Mesenchymal stem cell (in vitro differentiated cells and primary cell): ENCODE data around the gene KIF26B.

Experiments
- DNase-seq: peaks from one replicate; pipeline ENCODE4 v3.0.0-alpha.2; 2013
- H2AFZ ChIP-seq: one replicate; pipeline ENCODE4 v1.6.1; 2013; ENCODE audit warnings: low read depth, mild to moderate bottlenecking, control low read depth, inconsistent platforms, low read length, moderate library complexity
- H2AK5ac ChIP-seq: 2 replicates; pipeline ENCODE4 v1.6.1; 2013; ENCODE audit warnings: low read length, moderate library complexity, mild to moderate bottlenecking, inconsistent platforms; ENCODE audit not compliant: severe bottlenecking
- H2BK120ac ChIP-seq: one replicate; pipeline ENCODE4 v1.6.1; 2013; ENCODE audit warnings: low read depth, mild to moderate bottlenecking, inconsistent platforms, low read length, moderate library complexity
- H2BK12ac ChIP-seq, 2 experiments: one replicate each; pipeline ENCODE4 v1.6.1; 2013; ENCODE audit warnings: inconsistent platforms in 2 of 2, low read length in 2 of 2, mild to moderate bottlenecking in 2 of 2, moderate library complexity in 2 of 2, control low read depth in 1 of 2
- H2BK15ac ChIP-seq: one replicate; pipeline ENCODE4 v1.6.1; 2013; ENCODE audit warnings: mild to moderate bottlenecking, low read depth, inconsistent platforms; ENCODE audit not compliant: poor library complexity, severe bottlenecking
- H2BK5ac ChIP-seq: 2 replicates; pipeline ENCODE4 v1.6.1; 2013; ENCODE audit warnings: low read depth, mild to moderate bottlenecking, low read length, control low read depth, inconsistent platforms; ENCODE audit not compliant: poor library complexity, severe bottlenecking
- H3K14ac ChIP-seq, 2 experiments: one replicate each; pipeline ENCODE4 v1.6.1; 2013; ENCODE audit warnings: inconsistent platforms in 2 of 2, low read length in 2 of 2, control low read depth in 1 of 2, mild to moderate bottlenecking in 1 of 2, moderate library complexity in 1 of 2
- H3K18ac ChIP-seq, 2 experiments: one replicate each; pipeline ENCODE4 v1.6.1; 2013; ENCODE audit warnings: inconsistent platforms in 2 of 2, low read length in 2 of 2, control low read depth in 1 of 2, low read depth in 1 of 2, mild to moderate bottlenecking in 1 of 2
- H3K23ac ChIP-seq, 2 experiments: one replicate each; pipeline ENCODE4 v1.6.1; 2013; ENCODE audit warnings: inconsistent platforms in 2 of 2, low read length in 2 of 2, mild to moderate bottlenecking in 2 of 2, moderate library complexity in 2 of 2, control low read depth in 1 of 2
- H3K27ac ChIP-seq: 2 replicates; pipeline ENCODE4 v1.5.1; 2013; ENCODE audit warnings: mild to moderate bottlenecking, moderate library complexity, low read length, control low read depth, inconsistent platforms; ENCODE audit not compliant: poor library complexity, severe bottlenecking
- H3K27me3 ChIP-seq, 2 experiments: 2 replicates each; pipeline versions ENCODE4 v1.6.1 to v1.7.0; 2013; ENCODE audit warnings: low read length in 2 of 2, mild to moderate bottlenecking in 2 of 2, moderate library complexity in 2 of 2, control low read depth in 1 of 2, inconsistent platforms in 1 of 2; ENCODE audit not compliant: control insufficient read depth in 1 of 2, insufficient read depth in 1 of 2
- H3K36me3 ChIP-seq, 2 experiments: 2 replicates each; pipeline versions ENCODE4 v1.6.1 to v1.7.0; 2013; ENCODE audit warnings: low read length in 2 of 2, control low read depth in 1 of 2, inconsistent platforms in 1 of 2, low read depth in 1 of 2, mild to moderate bottlenecking in 1 of 2; ENCODE audit not compliant: insufficient read depth in 2 of 2, control insufficient read depth in 1 of 2
- H3K4ac ChIP-seq, 2 experiments: one replicate each; pipeline ENCODE4 v1.6.1; 2013; ENCODE audit warnings: inconsistent platforms in 2 of 2, low read length in 2 of 2, mild to moderate bottlenecking in 2 of 2, moderate library complexity in 2 of 2, control low read depth in 1 of 2, low read depth in 1 of 2
- H3K4me1 ChIP-seq: 2 replicates; pipeline ENCODE4 v1.6.1; 2013; ENCODE audit warnings: low read depth, low read length, control low read depth; ENCODE audit not compliant: control insufficient read depth, insufficient read depth
- H3K4me2 ChIP-seq: 2 replicates; pipeline ENCODE4 v1.6.1; 2013; ENCODE audit warnings: low read length, mild to moderate bottlenecking, inconsistent platforms; ENCODE audit not compliant: poor library complexity, severe bottlenecking
- H3K4me3 ChIP-seq, 2 experiments: 2 replicates each; pipeline versions ENCODE4 v1.5.1 to v1.7.0; 2013; ENCODE audit warnings: low read length in 2 of 2, mild to moderate bottlenecking in 2 of 2, control low read depth in 1 of 2, low read depth in 1 of 2; ENCODE audit not compliant: insufficient read depth in 1 of 2
- H3K79me1 ChIP-seq: replicated peaks from 2 replicates; pipeline ENCODE4 v1.6.1; 2013; ENCODE audit warnings: mild to moderate bottlenecking, control low read depth, low read length, inconsistent platforms; ENCODE audit not compliant: poor library complexity, severe bottlenecking
- H3K9ac ChIP-seq: 2 replicates; pipeline ENCODE4 v1.7.0; 2013; ENCODE audit warnings: mild to moderate bottlenecking, low read length, moderate library complexity
- H3K9me3 ChIP-seq: 2 replicates; pipeline ENCODE4 v1.7.0; 2013; ENCODE audit warnings: mild to moderate bottlenecking, low read length; ENCODE audit not compliant: control insufficient read depth
- H4K8ac ChIP-seq: one replicate; pipeline ENCODE4 v1.6.1; 2013; ENCODE audit warnings: inconsistent platforms, mild to moderate bottlenecking, low read length, moderate library complexity
- H4K91ac ChIP-seq: one replicate; pipeline ENCODE4 v1.6.1; 2013; ENCODE audit warnings: mild to moderate bottlenecking, low read length, inconsistent platforms
- WGBS: methylation state at CpG from one replicate; pipeline ENCODE4 v1.1.7; 2013; ENCODE audit warnings: mixed read lengths; 5-methylcytosine and 5-hydroxymethylcytosine counted together

KIF26B gene

DNA sequence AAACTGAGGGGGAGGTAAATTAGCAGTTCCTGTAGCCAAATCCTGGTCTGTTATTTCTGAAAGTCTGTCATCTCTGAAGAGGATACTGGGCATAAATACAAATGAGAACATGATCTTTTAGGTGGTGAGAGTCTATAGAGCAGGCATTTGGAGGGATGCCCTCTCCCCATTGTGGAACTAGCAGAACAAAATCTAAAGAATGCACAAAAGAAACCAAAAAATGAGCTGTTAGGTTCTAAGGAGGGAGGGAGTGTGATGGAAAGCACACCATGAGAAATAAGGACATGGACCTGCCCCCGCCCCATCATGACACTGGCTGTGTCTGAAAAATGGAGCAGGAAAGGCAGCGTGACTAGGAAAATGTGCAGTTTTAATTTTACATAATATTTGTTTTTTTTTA, 262.0 kb downstream of the KIF26B start:
- Histone ChIP-seq H3K18ac (no peak overlapping the region), H2AFZ (no peak overlapping the region), H3K23ac (no peak overlapping the region), H3K36me3 (no peaks in the 10 kb centered on the region), H2BK15ac (no peak overlapping the region), H4K8ac (no peak overlapping the region), H4K91ac (no peak overlapping the region), H3K27me3 (peaks cover 11 to 18% of the 10 kb centered on the region in 2 experiments), H3K27ac (no peak overlapping the region), H2AK5ac (no peak overlapping the region), H2BK5ac (no peak overlapping the region), H2BK12ac (no peak overlapping the region), H3K14ac (no peak overlapping the region), H3K79me1 (no peaks in the 10 kb centered on the region), H3K4me1 (peaks cover under 1% of the 10 kb centered on the region), H3K4me2 (no peak overlapping the region), H3K4me3 (no peak overlapping the region), H3K9me3 (no peaks in the 10 kb centered on the region), H2BK120ac (no peak overlapping the region), H3K9ac (no peak overlapping the region), H3K4ac (no peak overlapping the region)
- WGBS, result 100% methylated on average over 1 of the region's 2 CpGs
- DNase-seq, result no peak

DNA sequence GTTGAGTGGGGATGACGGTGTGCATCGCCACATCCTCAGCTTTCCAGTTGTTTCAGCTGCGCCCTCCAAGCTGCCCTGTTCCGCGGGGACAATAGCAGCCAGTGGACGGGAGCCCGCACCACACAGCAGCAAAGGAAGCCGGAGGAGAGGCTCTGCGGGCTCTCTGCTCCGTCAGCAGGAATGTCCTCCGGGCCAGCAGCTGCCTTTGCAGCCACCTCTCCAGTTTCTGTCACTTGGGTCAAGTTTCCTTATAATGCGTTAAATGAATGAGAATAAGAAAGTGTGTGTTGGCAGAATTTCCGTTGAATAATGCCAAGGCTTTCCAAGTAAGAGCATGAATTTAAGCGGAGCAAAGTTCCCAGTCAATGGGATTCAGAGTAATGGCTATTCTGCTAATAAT, 263.3 kb downstream of the KIF26B start:
- Histone ChIP-seq H3K9ac (no peak overlapping the region), H2AFZ (no peak overlapping the region), H3K9me3 (no peaks in the 10 kb centered on the region), H3K18ac (no peak overlapping the region), H3K4me1 (no peaks in the 10 kb centered on the region), H2BK120ac (peak overlapping the region; percentile 27), H3K4me2 (no peak overlapping the region), H3K36me3 (no peaks in the 10 kb centered on the region), H3K79me1 (no peaks in the 10 kb centered on the region), H2BK5ac (no peak overlapping the region), H4K8ac (no peak overlapping the region), H4K91ac (no peak overlapping the region), H3K27ac (no peak overlapping the region), H3K23ac (no peak overlapping the region), H2BK12ac (no peak overlapping the region), H2BK15ac (no peak overlapping the region), H3K4me3 (no peak overlapping the region), H3K14ac (no peak overlapping the region), H3K4ac (peak overlapping the region in 1 of 2 experiments; percentile 24), H3K27me3 (peaks cover 11 to 18% of the 10 kb centered on the region in 2 experiments), H2AK5ac (no peak overlapping the region)
- DNase-seq, result no peak
- WGBS, result 89% methylated on average over 14 of the region's 14 CpGs

DNA sequence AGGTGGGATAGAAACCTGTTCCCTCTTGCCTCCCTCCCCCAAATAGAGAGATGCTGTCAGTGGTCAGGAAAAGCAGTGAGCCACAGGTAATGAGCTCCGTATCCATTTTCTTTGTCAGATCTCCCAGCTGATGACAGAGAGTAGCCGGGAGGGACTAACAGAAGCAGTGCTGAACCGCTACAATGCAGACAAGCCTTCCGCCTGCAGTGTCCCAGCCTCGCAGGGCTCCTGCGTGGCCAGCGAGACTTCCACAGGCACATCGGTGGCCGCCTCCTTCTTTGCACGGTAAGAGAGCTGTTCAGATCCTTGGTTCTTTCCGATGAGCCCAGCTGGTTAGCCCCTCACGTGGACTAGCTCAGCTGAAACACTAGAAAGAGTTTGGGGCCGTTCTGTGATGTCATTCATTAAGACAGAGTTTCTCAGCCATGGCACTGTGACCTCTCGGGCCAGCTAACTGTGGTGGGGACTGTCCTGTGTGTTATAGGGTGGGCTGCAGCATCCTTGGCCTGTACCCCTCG, 264.7 kb downstream of the KIF26B start:
- no peak for DNase-seq
- H3K4me3 ChIP-seq, result no peak overlapping the region

DNA sequence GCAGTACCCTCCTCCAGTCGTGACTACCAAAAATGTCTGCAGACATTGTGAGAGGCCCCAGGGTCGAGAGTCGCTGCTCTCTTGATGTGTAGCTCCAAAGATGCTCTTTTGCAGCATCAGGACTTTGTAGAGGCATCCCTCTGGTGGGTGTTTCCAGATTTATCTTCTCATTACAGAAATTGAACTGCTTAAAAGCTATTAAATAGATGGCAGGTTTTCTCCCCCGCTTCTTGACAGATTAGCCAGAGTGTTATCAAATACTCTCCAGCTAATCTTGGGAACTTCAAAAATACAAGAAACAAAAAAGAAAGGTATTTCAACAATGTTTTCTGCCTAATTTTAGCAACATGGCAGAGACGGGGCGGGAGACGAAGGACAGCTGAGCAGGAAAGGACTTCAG, 265.2 kb downstream of the KIF26B start:
- Histone ChIP-seq H3K18ac (no peak overlapping the region), H2AK5ac (no peak overlapping the region), H3K4me2 (no peak overlapping the region), H3K9me3 (no peaks in the 10 kb centered on the region), H2BK12ac (no peak overlapping the region), H2AFZ (no peak overlapping the region), H3K79me1 (no peaks in the 10 kb centered on the region), H3K27ac (no peak overlapping the region), H3K4me3 (no peak overlapping the region), H2BK120ac (no peak overlapping the region), H3K36me3 (no peaks in the 10 kb centered on the region), H3K14ac (no peak overlapping the region), H2BK15ac (no peak overlapping the region), H3K23ac (no peak overlapping the region), H3K4ac (no peak overlapping the region), H3K27me3 (peaks cover 11 to 18% of the 10 kb centered on the region in 2 experiments), H4K91ac (no peak overlapping the region), H3K4me1 (no peaks in the 10 kb centered on the region), H2BK5ac (no peak overlapping the region), H3K9ac (no peak overlapping the region), H4K8ac (no peak overlapping the region)
- WGBS, result 87% methylated on average over 7 of the region's 7 CpGs
- no peak for DNase-seq

More for the DNA sequence above, 264.7 kb downstream of the KIF26B start:
- Histone ChIP-seq H2AFZ (no peak overlapping the region), H2BK12ac (no peak overlapping the region), H2BK5ac (no peak overlapping the region), H3K18ac (no peak overlapping the region), H3K9me3 (no peaks in the 10 kb centered on the region), H3K4me2 (no peak overlapping the region), H3K79me1 (no peaks in the 10 kb centered on the region), H2BK120ac (no peak overlapping the region), H3K4me1 (no peaks in the 10 kb centered on the region), H3K4ac (no peak overlapping the region), H3K36me3 (no peaks in the 10 kb centered on the region), H3K23ac (no peak overlapping the region), H4K91ac (no peak overlapping the region), H3K9ac (no peak overlapping the region), H2BK15ac (no peak overlapping the region), H4K8ac (no peak overlapping the region), H3K27ac (no peak overlapping the region), H3K14ac (no peak overlapping the region), H2AK5ac (no peak overlapping the region), H3K27me3 (peaks cover 11 to 18% of the 10 kb centered on the region in 2 experiments)
- WGBS, result 96% methylated on average over 15 of the region's 15 CpGs
